BE2C (cell line): ENCODE data around the gene ANKS3.

ENCODE experiments used
- DNase-seq: peaks from one replicate; pipeline ENCODE4 v3.0.0-alpha.2; 2020
- H3K27me3 ChIP-seq: fragments of 250-450 bp; sonication (Bioruptor Pico); 2 replicates; pipeline ENCODE4 v1.5.1; 2020; ENCODE audit warnings: mild to moderate bottlenecking
- H3K36me3 ChIP-seq: fragments of 250-450 bp; sonication (Bioruptor Pico); 2 replicates; pipeline ENCODE4 v1.5.1; 2020; ENCODE audit warnings: mild to moderate bottlenecking
- H3K4me1 ChIP-seq: fragments of 250-450 bp; sonication (Bioruptor Pico); 2 replicates; pipeline ENCODE4 v1.5.1; 2020
- H3K4me3 ChIP-seq: 2 replicates; pipeline ENCODE4 v1.5.1; 2011; ENCODE audit warnings: low read depth, low read length
- H3K9me3 ChIP-seq: fragments of 250-450 bp; sonication (Bioruptor Pico); 2 replicates; pipeline ENCODE4 v1.5.1; 2020
- TF ChIP-seq, protein P1 (sequence below): IDR thresholded peaks from 2 replicates; pipeline ENCODE4 v1.5.1; 2012; ENCODE audit warnings: mild to moderate bottlenecking, low read depth, low read length

The ANKS3 gene

DNA sequence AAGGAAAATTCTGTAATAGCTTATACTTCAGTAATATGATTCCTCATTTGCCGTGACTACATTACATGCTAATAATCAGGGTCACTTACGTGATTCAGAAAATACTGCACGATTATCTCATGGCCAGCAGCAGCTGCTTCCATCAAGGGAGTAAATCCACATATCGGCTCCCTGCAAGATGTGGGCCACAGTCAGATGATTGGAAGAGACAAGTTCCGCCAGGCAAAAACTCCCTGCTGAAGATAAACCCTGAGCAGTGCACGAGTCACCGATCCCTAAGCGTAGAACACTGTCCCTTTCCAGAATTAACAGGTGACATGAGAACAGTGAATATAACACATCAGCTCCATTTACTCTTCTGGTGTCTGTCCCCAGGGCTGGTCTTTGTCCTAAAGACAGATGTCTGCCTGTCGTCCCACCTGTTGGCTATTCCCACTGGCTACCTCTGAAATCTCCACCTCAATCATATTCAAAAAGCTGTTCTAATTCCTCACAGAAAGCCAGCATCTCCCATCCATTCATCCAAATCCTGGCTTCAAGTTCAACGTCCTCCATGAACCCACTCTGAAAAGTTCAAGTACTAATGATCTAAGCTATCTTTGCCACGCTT, 9.3 kb downstream of the ANKS3 start:
- no peaks in the 10 kb centered on the region for H3K9me3 ChIP-seq
- H3K4me1 ChIP-seq, result no peaks in the 10 kb centered on the region
- no peak for DNase-seq
- peaks cover 25% of the 10 kb centered on the region for H3K36me3 ChIP-seq
- no peak overlapping the region for H3K4me3 ChIP-seq
- TF ChIP-seq, protein P1, sequence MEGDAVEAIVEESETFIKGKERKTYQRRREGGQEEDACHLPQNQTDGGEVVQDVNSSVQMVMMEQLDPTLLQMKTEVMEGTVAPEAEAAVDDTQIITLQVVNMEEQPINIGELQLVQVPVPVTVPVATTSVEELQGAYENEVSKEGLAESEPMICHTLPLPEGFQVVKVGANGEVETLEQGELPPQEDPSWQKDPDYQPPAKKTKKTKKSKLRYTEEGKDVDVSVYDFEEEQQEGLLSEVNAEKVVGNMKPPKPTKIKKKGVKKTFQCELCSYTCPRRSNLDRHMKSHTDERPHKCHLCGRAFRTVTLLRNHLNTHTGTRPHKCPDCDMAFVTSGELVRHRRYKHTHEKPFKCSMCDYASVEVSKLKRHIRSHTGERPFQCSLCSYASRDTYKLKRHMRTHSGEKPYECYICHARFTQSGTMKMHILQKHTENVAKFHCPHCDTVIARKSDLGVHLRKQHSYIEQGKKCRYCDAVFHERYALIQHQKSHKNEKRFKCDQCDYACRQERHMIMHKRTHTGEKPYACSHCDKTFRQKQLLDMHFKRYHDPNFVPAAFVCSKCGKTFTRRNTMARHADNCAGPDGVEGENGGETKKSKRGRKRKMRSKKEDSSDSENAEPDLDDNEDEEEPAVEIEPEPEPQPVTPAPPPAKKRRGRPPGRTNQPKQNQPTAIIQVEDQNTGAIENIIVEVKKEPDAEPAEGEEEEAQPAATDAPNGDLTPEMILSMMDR, result no peak
- H3K27me3 ChIP-seq, result no peaks in the 10 kb centered on the region

DNA sequence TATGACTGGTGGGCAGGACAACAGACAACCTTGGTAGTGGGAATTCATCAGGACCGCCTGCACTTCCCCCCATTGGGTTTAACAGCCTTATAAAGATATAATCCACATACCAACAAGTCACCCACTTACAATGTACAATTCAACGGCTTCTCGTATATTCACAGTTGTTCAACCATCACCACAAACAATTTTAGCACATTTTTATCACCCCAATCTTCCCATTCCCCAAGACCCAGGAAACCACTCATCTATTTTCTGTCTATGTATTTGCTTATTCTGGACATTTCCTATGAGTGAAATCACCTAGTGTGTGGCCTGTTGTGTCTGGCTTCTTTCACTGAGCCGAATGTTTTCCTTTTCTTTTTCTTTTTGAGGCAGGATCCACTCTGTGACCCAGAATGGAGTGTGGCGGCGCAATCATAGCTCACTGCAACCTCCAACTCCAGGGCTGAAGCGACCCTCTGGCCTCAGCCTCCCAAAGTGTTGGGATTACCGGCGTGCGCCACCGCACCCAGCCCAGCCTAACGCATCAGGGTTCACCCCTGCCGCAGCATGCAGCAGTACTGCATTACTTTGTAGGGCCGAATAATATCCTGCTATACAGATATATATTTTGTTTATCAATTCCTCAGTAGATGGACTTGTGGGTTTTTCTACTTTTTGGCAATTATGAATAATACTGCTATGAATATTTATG, 10.9 kb downstream of the ANKS3 start:
- TF ChIP-seq, protein P1, result no peak

DNA sequence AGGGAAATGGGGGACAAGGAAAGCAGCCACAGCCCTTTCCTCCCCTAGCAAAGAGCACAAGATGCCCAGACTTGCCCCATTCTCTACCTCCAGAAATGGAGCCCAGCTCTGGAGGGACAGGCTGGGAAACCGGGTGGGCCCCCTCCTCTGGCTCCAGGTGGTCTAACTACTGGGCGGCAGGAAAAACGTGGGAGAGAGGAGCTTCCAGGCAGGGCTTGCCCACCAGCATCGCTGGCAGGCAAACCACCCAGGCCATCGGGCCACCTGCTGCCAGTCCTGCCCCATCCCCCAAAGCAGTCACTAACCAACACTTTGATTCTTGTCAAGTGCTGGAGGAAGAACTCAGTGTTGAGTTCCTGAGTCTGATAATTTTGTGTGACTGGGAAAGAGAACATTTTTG, 15.6 kb downstream of the ANKS3 start:
- TF ChIP-seq, protein P1, result no peak
- DNase-seq, result no peak
- H3K4me3 ChIP-seq, result no peak overlapping the region

More for the DNA sequence above, 10.9 kb downstream of the ANKS3 start:
- no peaks in the 10 kb centered on the region for H3K27me3 ChIP-seq
- H3K9me3 ChIP-seq, result no peaks in the 10 kb centered on the region
- no peak for DNase-seq
- H3K36me3 ChIP-seq, result peaks cover 18% of the 10 kb centered on the region
- no peak overlapping the region for H3K4me3 ChIP-seq
- no peaks in the 10 kb centered on the region for H3K4me1 ChIP-seq

DNA sequence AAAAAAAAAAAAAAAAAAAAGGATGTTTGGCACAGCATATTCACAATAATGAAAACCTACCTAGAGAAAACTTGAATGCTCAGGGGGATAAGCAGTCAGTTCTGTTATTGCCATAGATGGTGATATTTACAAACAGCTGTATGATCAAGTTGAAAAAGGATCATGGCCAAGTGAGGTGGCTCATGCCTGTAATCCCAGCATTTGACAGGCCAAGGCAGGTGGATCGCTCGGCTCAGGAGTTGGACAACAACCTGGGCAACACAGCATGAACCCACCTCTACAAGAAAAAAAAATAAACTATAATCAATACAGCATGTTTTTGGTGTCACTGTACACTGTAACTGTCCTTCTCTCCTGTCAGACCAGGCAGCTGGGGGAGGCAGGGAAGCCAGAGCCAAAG, 19.1 kb downstream of the ANKS3 start:
- H3K27me3 ChIP-seq, result no peaks in the 10 kb centered on the region
- TF ChIP-seq, protein P1, result no peak

More for the DNA sequence above, 15.6 kb downstream of the ANKS3 start:
- Histone ChIP-seq H3K9me3 (no peaks in the 10 kb centered on the region), H3K27me3 (no peaks in the 10 kb centered on the region), H3K36me3 (peaks cover 10% of the 10 kb centered on the region), H3K4me1 (no peaks in the 10 kb centered on the region)

DNA sequence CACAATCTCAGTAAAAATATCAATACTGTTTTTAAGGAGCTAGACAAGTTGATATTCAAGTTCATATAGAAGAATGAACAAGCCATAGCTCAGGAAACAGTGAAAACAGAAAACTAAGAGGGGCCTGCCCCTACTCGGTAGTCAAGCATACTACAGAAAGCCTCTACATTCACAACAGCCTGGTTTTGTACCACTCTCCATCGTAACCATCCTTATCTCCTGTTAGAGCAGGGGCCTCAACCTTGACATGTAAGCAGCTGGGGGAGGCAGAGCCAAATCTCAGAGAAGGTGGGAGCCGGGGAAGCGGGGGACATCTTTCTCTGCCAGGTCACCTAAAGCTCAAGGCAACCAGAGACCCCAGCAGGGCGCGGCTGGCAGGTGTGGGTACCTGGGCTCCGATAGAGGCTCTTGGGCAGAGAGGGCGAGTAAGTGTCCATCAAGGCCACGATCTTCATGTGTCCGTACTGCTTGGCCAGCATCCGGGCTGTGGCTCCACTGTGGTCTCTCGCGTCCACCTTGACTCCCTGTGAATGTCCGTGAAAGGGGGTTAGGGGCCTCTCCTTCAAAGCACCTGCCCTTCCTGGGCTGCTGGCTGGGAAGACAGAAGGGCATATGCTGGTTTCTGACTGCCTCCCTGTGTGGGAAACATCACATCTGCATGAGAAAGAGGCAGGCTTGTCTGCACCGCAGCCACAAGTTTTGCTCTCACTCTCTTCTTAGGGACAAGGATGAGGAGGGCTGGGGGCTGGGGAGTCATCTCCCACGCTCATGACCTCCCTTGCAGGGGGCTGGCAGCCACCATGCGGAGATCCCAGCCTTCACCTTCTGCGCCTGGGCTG, 20.2 kb downstream of the ANKS3 start:
- Histone ChIP-seq H3K9me3 (no peaks in the 10 kb centered on the region), H3K4me1 (no peaks in the 10 kb centered on the region), H3K27me3 (no peaks in the 10 kb centered on the region), H3K4me3 (no peak overlapping the region), H3K36me3 (peaks cover 23% of the 10 kb centered on the region)
- TF ChIP-seq, protein P1, result no peak
- DNase-seq, result no peak

More for the DNA sequence above, 19.1 kb downstream of the ANKS3 start:
- Histone ChIP-seq H3K9me3 (no peaks in the 10 kb centered on the region), H3K4me1 (no peaks in the 10 kb centered on the region), H3K36me3 (peaks cover 18% of the 10 kb centered on the region), H3K4me3 (no peak overlapping the region)
- no peak for DNase-seq
